MM.1S (cell line): ENCODE measurements around the gene UNC13A.

Experiments
- DNase-seq: peaks from one replicate; pipeline ENCODE4 v3.0.0-alpha.2; 2015
- H2AFZ ChIP-seq: fragments of 300-600 bp; sonication (generic); 2 replicates; pipeline ENCODE4 v1.6.0; 2016; ENCODE audit warnings: antibody characterized with exemption, low read length
- H3F3A ChIP-seq: fragments of 300-600 bp; sonication (generic); 2 replicates; pipeline ENCODE4 v1.6.1; 2016; ENCODE audit warnings: mild to moderate bottlenecking, antibody characterized with exemption, low read length, moderate library complexity, mixed read lengths; ENCODE audit not compliant: insufficient read depth
- H3K27ac ChIP-seq: fragments of 300-600 bp; sonication (generic); 2 replicates; pipeline ENCODE4 v1.5.1; 2016; ENCODE audit warnings: mild to moderate bottlenecking, low read length
- H3K27me3 ChIP-seq: fragments of 300-600 bp; sonication (generic); replicated peaks from 2 replicates; pipeline ENCODE4 v1.6.0; 2016; ENCODE audit warnings: low read length; ENCODE audit not compliant: insufficient read depth
- H3K36me3 ChIP-seq: fragments of 300-600 bp; sonication (generic); replicated peaks from 2 replicates; pipeline ENCODE4 v1.6.1; 2016; ENCODE audit warnings: mild to moderate bottlenecking, low read length, mixed read lengths; ENCODE audit not compliant: insufficient read depth
- H3K4me1 ChIP-seq: fragments of 300-600 bp; sonication (generic); 2 replicates; pipeline ENCODE4 v1.6.1; 2016; ENCODE audit warnings: low read length, mixed read lengths
- H3K4me2 ChIP-seq: fragments of 300-600 bp; sonication (generic); 2 replicates; pipeline ENCODE4 v1.6.0; 2016; ENCODE audit warnings: low read depth, low read length
- H3K4me3 ChIP-seq: fragments of 300-600 bp; sonication (generic); 2 replicates; pipeline ENCODE4 v1.5.1; 2016; ENCODE audit warnings: low read length, mixed read lengths
- H3K79me2 ChIP-seq: fragments of 300-600 bp; sonication (generic); 2 replicates; pipeline ENCODE4 v1.6.1; 2016; ENCODE audit warnings: mixed run types, low read length, mixed read lengths
- H3K9ac ChIP-seq: fragments of 300-600 bp; sonication (generic); 2 replicates; pipeline ENCODE4 v1.6.1; 2016; ENCODE audit warnings: low read length, mixed read lengths
- H3K9me2 ChIP-seq: fragments of 300-600 bp; sonication (generic); replicated peaks from 2 replicates; pipeline ENCODE4 v1.6.1; 2016; ENCODE audit warnings: mild to moderate bottlenecking, low read length, mixed read lengths; ENCODE audit not compliant: insufficient read depth
- H3K9me3 ChIP-seq: fragments of 300-600 bp; sonication (generic); replicated peaks from 2 replicates; pipeline ENCODE4 v1.6.1; 2016; ENCODE audit warnings: mild to moderate bottlenecking, low read length, mixed read lengths; ENCODE audit not compliant: insufficient read depth
- H4K20me1 ChIP-seq: fragments of 300-600 bp; sonication (generic); 2 replicates; pipeline ENCODE4 v1.6.1; 2016; ENCODE audit warnings: mild to moderate bottlenecking, low read length, moderate library complexity, mixed read lengths; ENCODE audit not compliant: insufficient read depth
- CTCF ChIP-seq: fragments of 300-600 bp; sonication (generic); IDR thresholded peaks from 2 replicates; pipeline ENCODE4 v1.5.1; 2016; ENCODE audit warnings: antibody characterized with exemption, low read length, mixed read lengths
- EZH2 ChIP-seq: fragments of 300-600 bp; sonication (generic); optimal IDR thresholded peaks from 2 replicates; pipeline ENCODE3; 2017; ENCODE audit warnings: low read depth, mild to moderate bottlenecking, antibody characterized with exemption, low read length, mixed read lengths
- EZH2phosphoT487 ChIP-seq: fragments of 300-600 bp; sonication (generic); IDR thresholded peaks from 2 replicates; pipeline ENCODE4 v1.6.1; 2018; ENCODE audit warnings: antibody characterized with exemption, low read length

UNC13A gene

DNA sequence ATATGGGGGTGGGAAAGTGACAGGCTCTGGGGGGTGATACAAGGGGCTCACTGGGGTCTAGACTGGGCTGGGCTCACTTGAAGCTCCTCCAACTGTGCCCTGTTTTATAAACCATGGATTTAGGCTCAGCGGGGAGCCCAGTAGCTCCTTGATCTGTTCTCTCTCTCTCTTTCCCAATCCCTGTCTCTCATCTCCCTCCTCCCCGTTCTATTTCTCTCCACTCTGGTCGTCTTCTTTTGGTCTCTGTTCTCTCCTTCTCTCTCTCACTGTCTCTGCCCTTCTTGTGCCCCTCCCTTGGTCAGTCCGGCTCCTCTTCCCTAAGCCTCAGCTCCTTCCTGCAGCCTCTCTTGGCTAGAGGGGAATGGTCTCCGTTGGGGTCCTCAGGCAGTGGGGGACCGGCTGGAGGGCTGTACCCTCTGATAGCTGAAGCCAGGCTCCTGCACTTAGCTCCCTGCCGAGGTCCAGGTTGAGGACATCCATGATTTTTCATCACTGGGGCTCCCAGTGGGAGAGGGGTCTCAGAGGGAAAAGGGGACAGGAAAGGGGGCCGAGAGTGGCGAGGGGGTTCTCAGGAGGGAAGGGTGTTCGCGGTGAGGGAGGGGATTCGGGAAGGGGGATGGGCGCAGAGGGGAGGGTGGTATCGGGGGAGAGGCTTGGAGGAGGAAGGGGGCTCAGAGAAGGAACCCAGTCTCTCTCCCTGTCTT, 8.5 kb downstream of the UNC13A start:
- Histone ChIP-seq H3K4me2 (no peak overlapping the region), H3K79me2 (no peaks in the 10 kb centered on the region), H3K9ac (no peak overlapping the region), H3K36me3 (no peaks in the 10 kb centered on the region), H3K27ac (no peak overlapping the region), H3K4me1 (no peaks in the 10 kb centered on the region), H2AFZ (no peak overlapping the region), H3K4me3 (no peak overlapping the region), H3K9me3 (no peaks in the 10 kb centered on the region), H4K20me1 (no peaks in the 10 kb centered on the region), H3K27me3 (peaks cover 60% of the 10 kb centered on the region), H3F3A (no peaks in the 10 kb centered on the region), H3K9me2 (no peaks in the 10 kb centered on the region)
- DNase-seq: no peak
- no peak for TF ChIP-seq EZH2phosphoT487
- TF ChIP-seq EZH2: no peak
- TF ChIP-seq CTCF: no peak

DNA sequence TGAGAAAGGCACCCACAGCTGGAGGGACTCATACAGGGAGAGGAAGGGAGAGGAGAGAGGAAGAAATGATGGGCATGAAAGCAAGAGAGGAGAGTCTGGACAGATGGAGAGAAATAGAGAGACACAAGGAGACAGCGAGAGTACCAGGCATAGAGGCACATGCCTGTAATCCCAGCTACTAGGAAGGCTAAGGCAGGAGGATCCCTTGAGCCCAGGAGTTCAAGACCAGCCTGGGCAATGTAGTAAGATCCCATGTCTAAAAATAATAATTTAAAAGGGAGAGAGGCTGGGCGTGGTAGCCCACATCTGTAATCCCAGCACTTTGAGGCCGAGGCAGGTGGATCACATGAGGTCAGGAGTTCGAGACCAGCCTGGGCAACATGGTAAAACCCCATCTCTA, 9.3 kb downstream of the UNC13A start:
- no peak overlapping the region for H3K27ac ChIP-seq
- TF ChIP-seq EZH2phosphoT487: no peak
- no peak for TF ChIP-seq EZH2
- TF ChIP-seq CTCF: no peak
- peaks cover 68% of the 10 kb centered on the region for H3K27me3 ChIP-seq
- no peak overlapping the region for H2AFZ ChIP-seq
- H4K20me1 ChIP-seq: no peaks in the 10 kb centered on the region
- no peak overlapping the region for H3K4me3 ChIP-seq
- no peak for DNase-seq
- no peaks in the 10 kb centered on the region for H3K4me1 ChIP-seq
- H3K36me3 ChIP-seq: no peaks in the 10 kb centered on the region
- H3K79me2 ChIP-seq: no peaks in the 10 kb centered on the region
- H3K4me2 ChIP-seq: no peak overlapping the region
- no peaks in the 10 kb centered on the region for H3K9me2 ChIP-seq
- no peak overlapping the region for H3K9ac ChIP-seq
- H3F3A ChIP-seq: no peaks in the 10 kb centered on the region
- no peaks in the 10 kb centered on the region for H3K9me3 ChIP-seq

DNA sequence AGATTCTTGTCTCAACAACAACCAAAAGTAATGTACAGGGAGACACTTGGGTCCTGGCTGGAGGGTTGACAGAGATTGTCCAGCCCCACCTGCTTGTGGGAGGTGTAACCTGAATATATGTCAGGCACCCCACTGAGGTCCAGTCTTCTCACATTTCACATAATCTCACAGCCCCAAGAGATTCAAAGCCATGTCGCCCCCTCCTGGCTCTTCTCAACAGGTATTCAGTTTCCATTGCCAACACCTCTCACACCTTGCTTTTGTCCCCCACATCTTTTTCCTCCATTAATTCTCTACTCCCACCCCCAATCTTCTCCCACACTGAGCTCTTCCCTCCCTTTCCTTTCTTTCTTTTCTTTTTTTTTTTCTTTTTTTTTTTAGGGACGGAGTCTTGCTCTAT, 11.2 kb downstream of the UNC13A start:
- no peaks in the 10 kb centered on the region for H3K9me2 ChIP-seq
- H3K36me3 ChIP-seq: no peaks in the 10 kb centered on the region
- H4K20me1 ChIP-seq: no peaks in the 10 kb centered on the region
- no peaks in the 10 kb centered on the region for H3K4me1 ChIP-seq
- H3K9ac ChIP-seq: no peak overlapping the region
- no peaks in the 10 kb centered on the region for H3K9me3 ChIP-seq
- no peaks in the 10 kb centered on the region for H3K79me2 ChIP-seq
- H3K27ac ChIP-seq: no peak overlapping the region
- H3K4me3 ChIP-seq: no peak overlapping the region
- H2AFZ ChIP-seq: no peak overlapping the region
- TF ChIP-seq EZH2phosphoT487: no peak
- no peak for TF ChIP-seq EZH2
- TF ChIP-seq CTCF: peak; percentile 13; the same call in 1 of the 2 replicates
- peaks cover 79% of the 10 kb centered on the region for H3K27me3 ChIP-seq
- H3F3A ChIP-seq: no peaks in the 10 kb centered on the region
- no peak overlapping the region for H3K4me2 ChIP-seq
- DNase-seq: no peak
